Thymus (tissue), 11 donors: ENCODE results near the gene PLEKHS1. TPM values are rescaled to one million over a fixed set of nuclear protein-coding genes. Genes with fewer than 3 reads are reported as not detected.

Experiments used
- DNase-seq, 9 donors: peaks; one replicate each; pipeline ENCODE4 v3.0.0-alpha.2; 2013; ENCODE audit warnings: low spot score in 9 of 9, low read depth in 6 of 9, missing footprints in 1 of 9
- H3K27ac ChIP-seq, 2 donors: one replicate each; pipeline ENCODE4 v1.5.1; 2013; ENCODE audit warnings: control low read depth in 1 of 2, low read depth in 1 of 2, low read length in 1 of 2, mild to moderate bottlenecking in 1 of 2, moderate library complexity in 1 of 2
- H3K27me3 ChIP-seq, 2 donors: one replicate each; pipeline ENCODE4 v1.5.1; 2013; ENCODE audit warnings: low read length in 1 of 2; ENCODE audit not compliant: control insufficient read depth in 2 of 2, insufficient read depth in 1 of 2
- H3K36me3 ChIP-seq, 2 donors: one replicate each; pipeline ENCODE4 v1.5.1; 2013; ENCODE audit warnings: low read length in 1 of 2, mild to moderate bottlenecking in 1 of 2, moderate library complexity in 1 of 2; ENCODE audit not compliant: control insufficient read depth in 2 of 2, insufficient read depth in 2 of 2
- H3K4me1 ChIP-seq, 2 donors: one replicate each; pipeline ENCODE4 v1.5.1; 2013; ENCODE audit warnings: low read length in 2 of 2; ENCODE audit not compliant: control insufficient read depth in 2 of 2, insufficient read depth in 2 of 2
- H3K4me3 ChIP-seq, 2 donors: one replicate each; pipeline ENCODE4 v1.5.1; 2013; ENCODE audit warnings: low read length in 2 of 2, control low read depth in 1 of 2, mild to moderate bottlenecking in 1 of 2
- H3K9me3 ChIP-seq, 2 donors: one replicate each; pipeline ENCODE4 v1.5.1; 2013; ENCODE audit warnings: low read length in 1 of 2, mild to moderate bottlenecking in 1 of 2; ENCODE audit not compliant: control insufficient read depth in 2 of 2, insufficient read depth in 1 of 2
- WGBS: extraction: QIAGEN DNeasy Blood & Tissue Kit; methylation state at CpG from one replicate; pipeline ENCODE4 v1.1.7; 2013; 5-methylcytosine and 5-hydroxymethylcytosine counted together
- polyA plus RNA-seq: library from polyadenylated mRNA; stranded (reverse); fragments of 200-250 nt; gene quantifications from one replicate; pipeline ENCODE4 v1.2.3, GENCODE V29; 2013
- total RNA-seq: library from RNA; stranded (reverse); fragments of 120-200 nt; gene quantifications from one replicate; pipeline ENCODE4 v1.2.4, GENCODE V29; 2013
- donor health status: healthy.

The PLEKHS1 gene
- total and polyA plus RNA-seq, 2 donors: under 0.01 to 0.37 TPM

- WGBS: 48% methylated on average over 1 of the region's 1 CpG
- DNase-seq: no peak
Observed at GRCh38 chr10:113752553-113752952, 1.1 kb downstream of the PLEKHS1 start.

GRCh38 chr10:113753020-113753692 lies 1.7 kb downstream of the PLEKHS1 start:
- 80% methylated on average over 9 of the region's 9 CpGs for whole genome bisulfite sequencing
- no peak overlapping the region for H3K27ac ChIP-seq
- DNase-seq: no peak

More at GRCh38 chr10:113752553-113752952, 1.1 kb downstream of the PLEKHS1 start:
- no peak overlapping the region for H3K27ac ChIP-seq
- no peak overlapping the region for H3K4me3 ChIP-seq
- H3K27me3 ChIP-seq: peaks cover 0 to 2% of the 10 kb centered on the region in 2 donors
- H3K36me3 ChIP-seq: no peaks in the 10 kb centered on the region
- H3K4me1 ChIP-seq: no peaks in the 10 kb centered on the region
- H3K9me3 ChIP-seq: no peaks in the 10 kb centered on the region

GRCh38 chr10:113754125-113754524 lies 2.6 kb downstream of the PLEKHS1 start:
- DNase-seq: no peak
- WGBS: 98% methylated on average over 3 of the region's 3 CpGs
- H3K27me3 ChIP-seq: peaks cover 0 to 2% of the 10 kb centered on the region in 2 donors
- H3K9me3 ChIP-seq: no peaks in the 10 kb centered on the region
- H3K4me1 ChIP-seq: no peaks in the 10 kb centered on the region
- H3K4me3 ChIP-seq: no peak overlapping the region
- no peaks in the 10 kb centered on the region for H3K36me3 ChIP-seq
- H3K27ac ChIP-seq: no peak overlapping the region

More at GRCh38 chr10:113753020-113753692, 1.7 kb downstream of the PLEKHS1 start:
- H3K4me3 ChIP-seq: no peak overlapping the region
- no peaks in the 10 kb centered on the region for H3K4me1 ChIP-seq
- H3K27me3 ChIP-seq: peaks cover 0 to 2% of the 10 kb centered on the region in 2 donors
- no peaks in the 10 kb centered on the region for H3K36me3 ChIP-seq
- H3K9me3 ChIP-seq: no peaks in the 10 kb centered on the region

DNA sequence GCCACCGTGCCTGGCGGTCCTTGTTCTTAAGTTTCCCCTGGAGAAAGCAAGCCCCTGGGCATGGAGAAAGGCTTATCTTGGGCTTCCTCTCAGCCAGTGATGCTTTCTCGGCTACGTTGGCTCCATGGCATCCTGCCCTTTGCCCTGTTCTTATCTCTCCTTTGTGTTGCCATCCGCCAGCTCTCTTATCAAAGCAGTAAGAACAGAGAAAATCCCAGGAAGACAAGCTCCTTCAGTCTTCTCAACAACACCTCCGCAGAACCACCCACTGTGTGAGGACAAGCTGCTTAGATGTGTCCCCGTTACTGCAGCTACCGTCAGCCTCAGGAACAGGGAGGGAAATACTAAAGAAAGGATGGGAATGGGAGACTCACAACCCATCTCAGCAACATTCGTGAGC lies 3.3 kb downstream of the PLEKHS1 start:
- Histone ChIP-seq H3K27ac (no peak overlapping the region), H3K4me3 (no peak overlapping the region), H3K36me3 (no peaks in the 10 kb centered on the region), H3K4me1 (no peaks in the 10 kb centered on the region), H3K9me3 (no peaks in the 10 kb centered on the region), H3K27me3 (peaks cover 0 to 2% of the 10 kb centered on the region in 2 donors)
- 89% methylated on average over 9 of the region's 9 CpGs for WGBS
- no peak for DNase-seq

GRCh38 chr10:113756940-113757543 lies 5.6 kb downstream of the PLEKHS1 start:
- Histone ChIP-seq H3K27me3 (no peaks in the 10 kb centered on the region), H3K27ac (no peak overlapping the region), H3K36me3 (no peaks in the 10 kb centered on the region), H3K9me3 (no peaks in the 10 kb centered on the region), H3K4me3 (no peak overlapping the region), H3K4me1 (no peaks in the 10 kb centered on the region)
- DNase-seq: no peak
- WGBS: 92% methylated on average over 12 of the region's 12 CpGs

GRCh38 chr10:113762083-113762482 lies 10.6 kb downstream of the PLEKHS1 start:
- H3K9me3 ChIP-seq: no peaks in the 10 kb centered on the region
- no peak overlapping the region for H3K27ac ChIP-seq
- no peak for DNase-seq
- H3K4me3 ChIP-seq: no peak overlapping the region
- no peaks in the 10 kb centered on the region for H3K36me3 ChIP-seq
- peaks cover 0 to 2% of the 10 kb centered on the region in 2 donors for H3K27me3 ChIP-seq
- 27% methylated on average over 1 of the region's 1 CpG for WGBS
- no peaks in the 10 kb centered on the region for H3K4me1 ChIP-seq

GRCh38 chr10:113764582-113764981 lies 13.1 kb downstream of the PLEKHS1 start:
- no peaks in the 10 kb centered on the region for H3K9me3 ChIP-seq
- DNase-seq: no peak
- peaks cover 0 to 7% of the 10 kb centered on the region in 2 donors for H3K27me3 ChIP-seq
- no peaks in the 10 kb centered on the region for H3K36me3 ChIP-seq
- no peak overlapping the region for H3K4me3 ChIP-seq
- 96% methylated on average over 1 of the region's 1 CpG for WGBS
- no peak overlapping the region for H3K27ac ChIP-seq
- H3K4me1 ChIP-seq: no peaks in the 10 kb centered on the region

GRCh38 chr10:113765910-113766309 lies 14.4 kb downstream of the PLEKHS1 start:
- H3K36me3 ChIP-seq: no peaks in the 10 kb centered on the region
- H3K4me1 ChIP-seq: no peaks in the 10 kb centered on the region
- DNase-seq: no peak
- WGBS: 91% methylated on average over 3 of the region's 3 CpGs
- no peak overlapping the region for H3K4me3 ChIP-seq
- no peak overlapping the region for H3K27ac ChIP-seq
- peaks cover 0 to 9% of the 10 kb centered on the region in 2 donors for H3K27me3 ChIP-seq
- H3K9me3 ChIP-seq: no peaks in the 10 kb centered on the region

GRCh38 chr10:113767222-113767621 lies 15.7 kb downstream of the PLEKHS1 start:
- Histone ChIP-seq H3K4me3 (no peak overlapping the region), H3K36me3 (no peaks in the 10 kb centered on the region), H3K27me3 (peaks cover 0 to 9% of the 10 kb centered on the region in 2 donors), H3K27ac (no peak overlapping the region), H3K9me3 (no peaks in the 10 kb centered on the region), H3K4me1 (no peaks in the 10 kb centered on the region)
- no peak for DNase-seq
- 86% methylated on average over 2 of the region's 2 CpGs for WGBS
